ENCODE data around the gene TTLL13.

Gene TTLL13, protein sequence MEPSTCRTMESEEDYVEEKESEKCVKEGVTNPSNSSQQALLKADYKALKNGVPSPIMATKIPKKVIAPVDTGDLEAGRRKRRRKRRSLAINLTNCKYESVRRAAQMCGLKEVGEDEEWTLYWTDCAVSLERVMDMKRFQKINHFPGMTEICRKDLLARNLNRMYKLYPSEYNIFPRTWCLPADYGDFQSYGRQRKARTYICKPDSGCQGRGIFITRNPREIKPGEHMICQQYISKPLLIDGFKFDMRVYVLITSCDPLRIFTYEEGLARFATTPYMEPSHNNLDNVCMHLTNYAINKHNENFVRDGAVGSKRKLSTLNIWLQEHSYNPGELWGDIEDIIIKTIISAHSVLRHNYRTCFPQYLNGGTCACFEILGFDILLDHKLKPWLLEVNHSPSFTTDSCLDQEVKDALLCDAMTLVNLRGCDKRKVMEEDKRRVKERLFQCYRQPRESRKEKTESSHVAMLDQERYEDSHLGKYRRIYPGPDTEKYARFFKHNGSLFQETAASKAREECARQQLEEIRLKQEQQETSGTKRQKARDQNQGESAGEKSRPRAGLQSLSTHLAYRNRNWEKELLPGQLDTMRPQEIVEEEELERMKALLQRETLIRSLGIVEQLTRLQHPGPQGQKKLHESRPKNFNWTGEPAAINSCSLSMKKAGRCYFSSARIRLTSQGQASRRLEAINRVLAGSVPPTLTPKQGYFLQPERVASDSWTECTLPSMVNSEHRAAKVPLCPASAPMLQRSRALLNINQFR

DNA sequence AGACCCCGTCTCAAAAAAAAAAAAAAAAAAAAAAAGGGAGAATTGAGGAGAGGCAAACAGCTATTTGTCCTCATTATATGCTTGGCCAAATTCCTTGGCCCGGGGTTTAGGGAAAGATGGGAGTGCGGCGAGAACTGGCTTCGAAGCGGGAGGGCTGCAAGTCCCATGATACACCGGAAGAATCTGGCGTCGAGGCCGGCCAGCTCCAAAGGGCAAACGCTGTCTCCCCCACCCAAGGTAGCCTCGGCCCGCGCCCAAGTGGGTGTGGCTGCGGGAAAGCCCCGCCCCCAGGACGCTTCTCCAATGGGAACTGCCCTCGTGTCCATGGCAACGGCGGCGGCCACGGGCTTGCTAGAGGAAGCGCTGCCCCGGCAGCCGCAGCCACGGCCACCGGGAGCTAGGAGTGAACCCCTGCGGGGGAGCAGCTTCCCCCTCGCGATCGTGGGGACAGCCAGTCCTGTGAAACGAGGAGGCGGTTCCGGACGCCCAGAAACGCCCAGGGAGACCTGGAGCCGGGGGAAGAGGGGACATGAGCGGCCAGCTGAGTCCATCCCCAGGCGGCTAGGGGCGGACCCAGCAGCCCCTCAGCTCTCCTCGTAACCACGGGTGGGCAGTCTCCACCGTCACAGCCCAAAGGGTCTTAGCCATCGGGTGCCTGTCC, at the start of gene TTLL13:
TTLL13 (plus strand) TSS at position 354 of the 661 bp plus-strand sequence. CDS start 1,075 bp downstream, outside the sequence.
- DNase-seq, result peak; percentile 88

DNA sequence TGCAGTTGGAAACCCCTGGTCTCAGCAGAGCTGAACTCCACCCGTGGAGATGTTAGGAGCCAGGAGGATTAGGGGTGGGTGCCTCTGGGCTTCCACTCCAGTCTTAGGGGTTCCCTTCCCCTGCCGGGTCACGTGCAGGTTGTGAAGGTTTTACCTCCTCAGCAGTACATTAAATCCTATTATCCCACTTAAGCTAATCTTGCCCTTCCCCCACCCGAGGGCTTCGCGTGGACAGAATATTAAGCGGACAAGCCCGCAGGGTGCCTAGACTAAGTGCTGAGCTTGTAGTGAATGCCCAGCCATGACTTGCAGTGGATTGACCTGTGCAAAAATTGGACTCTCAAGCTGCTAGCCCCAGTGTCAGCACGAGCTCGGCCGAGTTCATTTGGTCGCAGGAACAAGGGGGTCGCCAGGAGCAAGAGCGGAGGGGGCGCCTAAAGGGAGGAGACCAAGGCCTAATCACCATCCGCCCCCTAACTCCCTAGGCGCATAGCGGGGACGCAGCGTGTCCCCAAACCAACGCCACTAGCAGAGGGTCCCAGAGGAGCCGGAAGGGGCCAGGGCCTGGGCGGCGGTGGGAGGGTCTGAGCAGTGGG, 48.7 kb upstream of the TTLL13 start:
- DNase-seq, result no peak

DNA sequence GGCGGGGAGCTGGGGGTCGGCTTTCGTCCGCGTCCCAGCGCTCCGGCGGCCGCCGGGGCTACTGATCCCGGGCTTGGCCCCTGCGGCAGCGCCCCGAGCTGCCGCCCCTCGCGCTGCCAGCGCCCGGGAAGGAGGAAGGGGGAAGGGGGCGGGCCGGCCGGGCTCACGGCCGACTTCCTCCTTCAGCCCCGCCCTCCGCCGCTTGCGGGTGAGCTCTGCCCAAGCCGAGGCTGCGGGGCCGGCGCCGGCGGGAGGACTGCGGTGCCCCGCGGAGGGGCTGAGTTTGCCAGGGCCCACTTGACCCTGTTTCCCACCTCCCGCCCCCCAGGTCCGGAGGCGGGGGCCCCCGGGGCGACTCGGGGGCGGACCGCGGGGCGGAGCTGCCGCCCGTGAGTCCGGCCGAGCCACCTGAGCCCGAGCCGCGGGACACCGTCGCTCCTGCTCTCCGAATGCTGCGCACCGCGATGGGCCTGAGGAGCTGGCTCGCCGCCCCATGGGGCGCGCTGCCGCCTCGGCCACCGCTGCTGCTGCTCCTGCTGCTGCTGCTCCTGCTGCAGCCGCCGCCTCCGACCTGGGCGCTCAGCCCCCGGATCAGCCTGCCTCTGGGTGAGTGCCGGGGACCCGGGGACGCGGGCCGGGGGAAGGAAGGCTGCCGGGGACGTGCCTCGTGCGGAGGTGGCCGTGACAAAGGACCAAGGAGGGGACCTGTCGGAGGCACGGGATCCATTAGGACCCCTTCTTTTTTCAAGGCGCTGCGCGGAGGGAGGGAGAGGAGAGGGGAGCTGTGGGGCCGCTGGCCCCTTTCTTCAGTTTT, 48.0 kb upstream of the TTLL13 start, which contains the start of gene SEMA4B:
SEMA4B (plus strand) TSS at position 201 of the 814 bp plus-strand sequence; CDS start at position 450, 249 bp downstream.
- peak; percentile 63 for DNase-seq

DNA sequence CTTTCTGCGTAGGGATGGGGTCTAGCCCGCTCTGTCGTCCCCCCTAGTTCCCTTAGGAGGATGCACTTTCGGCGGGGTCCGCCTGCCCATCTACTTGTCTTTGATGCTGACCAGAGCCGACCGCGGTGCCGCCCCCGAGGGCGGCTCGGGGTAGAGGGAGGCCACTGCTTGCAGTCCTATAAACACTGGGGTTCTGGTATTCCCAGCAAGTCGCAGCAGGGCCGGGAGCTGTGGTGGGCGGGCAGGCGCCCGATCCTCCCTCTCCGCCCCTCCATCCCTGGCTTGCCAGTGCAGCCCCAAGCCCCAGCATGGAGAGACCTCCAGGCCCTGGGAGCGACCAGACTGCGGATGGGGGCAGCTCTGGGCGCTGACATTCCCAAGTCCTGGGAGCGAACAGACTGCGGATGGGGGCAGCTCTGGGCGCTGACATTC, 47.4 kb upstream of the TTLL13 start:
- DNase-seq, result no peak

DNA sequence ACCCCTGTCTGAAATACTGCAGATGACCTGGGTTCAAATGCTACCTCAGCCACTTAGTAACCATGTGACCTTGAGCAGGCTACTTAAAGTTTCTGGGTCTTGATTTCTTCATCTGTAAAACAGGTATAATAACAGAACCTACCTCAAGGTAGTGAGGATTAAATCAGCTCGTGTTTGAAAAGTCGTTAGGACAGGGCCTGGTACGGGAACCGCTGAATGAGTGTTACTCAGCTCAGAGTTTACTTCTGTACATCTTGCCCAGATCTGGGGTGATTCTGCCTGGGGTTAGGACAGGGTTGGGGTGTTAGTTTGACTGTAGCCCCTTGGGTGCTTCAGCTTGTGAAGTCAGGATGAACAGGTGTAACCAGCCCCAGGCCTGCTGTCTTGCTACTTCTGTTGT, 46.4 kb upstream of the TTLL13 start:
- DNase-seq, result no peak

DNA sequence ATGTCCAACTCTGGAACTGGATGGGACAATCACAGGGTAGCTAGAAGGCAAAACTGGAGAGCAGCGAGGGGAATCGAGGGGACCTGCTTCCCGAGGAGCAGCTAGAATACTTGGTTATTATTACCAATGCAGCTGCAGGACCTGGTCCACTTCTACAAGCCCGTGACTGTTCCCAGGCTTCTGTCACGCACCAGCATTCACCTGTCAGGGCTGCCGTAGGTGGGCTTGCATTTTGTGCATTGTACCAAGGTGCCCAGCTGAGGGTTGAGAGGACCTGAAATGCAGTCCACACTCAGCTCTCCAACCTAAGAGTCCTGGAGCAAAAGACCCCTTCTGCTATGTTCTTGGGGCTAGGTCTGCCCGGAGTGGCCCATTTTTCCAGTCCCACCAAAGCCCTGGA, 45.9 kb upstream of the TTLL13 start:
- no peak for DNase-seq

DNA sequence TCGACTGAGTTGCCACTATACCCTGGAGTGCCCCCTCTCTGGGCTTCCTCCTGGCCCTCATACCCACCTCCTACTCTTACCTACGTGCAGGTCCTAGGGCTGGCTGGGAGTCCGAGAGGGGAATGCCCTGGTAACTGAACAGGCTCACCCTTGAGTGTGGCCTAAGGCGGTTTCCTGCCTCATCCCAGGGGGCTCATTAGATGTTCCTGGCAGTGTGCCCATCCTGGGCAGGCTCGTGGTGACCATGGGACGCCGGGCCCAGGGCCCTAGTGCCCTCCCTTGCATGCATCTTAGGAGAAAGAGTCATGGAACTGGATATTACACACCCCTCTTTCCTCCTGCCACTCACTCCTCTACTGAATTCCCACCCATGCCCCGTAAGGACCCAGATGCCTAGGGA, 45.4 kb upstream of the TTLL13 start:
- peak; percentile 50 for DNase-seq

DNA sequence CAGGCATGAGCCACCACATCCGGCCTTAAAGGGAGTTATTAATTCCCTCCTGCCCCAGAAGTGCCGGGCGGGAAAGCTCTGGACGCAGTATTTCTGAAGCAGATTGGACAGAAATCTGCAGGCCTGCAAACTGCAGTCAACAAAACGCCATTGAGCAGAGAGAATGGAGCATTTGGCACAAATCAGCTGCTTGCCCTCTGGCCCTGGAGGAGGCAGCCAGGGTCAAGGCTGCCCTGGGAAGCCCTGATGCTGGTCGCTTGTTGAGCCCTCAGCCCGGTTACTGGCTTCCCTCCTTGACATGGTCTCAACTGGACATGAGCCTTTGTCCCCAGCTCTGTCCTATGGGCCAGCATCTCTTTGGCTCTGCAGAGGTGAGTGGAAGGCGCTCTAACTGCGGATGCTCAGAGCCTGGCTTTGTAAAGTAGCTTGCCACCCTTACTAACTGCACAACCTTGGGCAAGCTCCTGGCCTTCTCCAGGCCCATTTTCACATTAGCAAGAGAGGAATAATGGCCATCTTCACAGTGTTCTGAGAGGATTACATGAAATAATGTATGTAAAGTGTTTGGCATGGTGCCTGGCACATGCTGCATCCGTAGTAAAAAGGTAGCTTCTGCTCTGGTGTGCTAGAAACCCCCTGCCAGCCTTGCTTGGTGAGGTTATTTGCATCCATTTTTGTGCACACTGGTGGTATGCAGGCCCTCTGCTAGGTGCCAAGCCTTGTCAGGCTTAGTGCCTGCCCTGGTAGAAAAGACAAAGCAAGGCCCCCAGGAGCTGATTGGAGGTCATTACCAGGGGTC, 44.1 kb upstream of the TTLL13 start:
- peak; percentile 29 for DNase-seq

DNA sequence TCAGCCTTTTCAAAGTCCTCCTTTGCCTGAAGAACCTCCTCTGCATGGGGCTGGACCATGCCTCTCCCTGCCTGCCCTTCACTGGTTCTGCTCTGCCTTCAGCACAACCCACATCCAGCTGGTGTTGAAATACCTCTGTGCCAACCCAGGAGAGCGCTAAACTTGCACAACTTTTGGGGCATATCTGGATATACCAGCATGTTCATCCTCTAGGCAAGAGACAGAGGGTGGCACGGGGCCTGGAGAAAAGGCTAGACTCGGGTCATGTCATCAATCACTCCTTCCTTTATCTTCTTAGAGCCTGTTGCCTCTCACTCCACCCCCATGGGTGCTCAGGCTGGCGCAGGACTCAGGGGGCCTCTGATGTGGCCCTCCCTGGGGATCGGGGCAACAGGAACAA, 43.5 kb upstream of the TTLL13 start:
- DNase-seq, result no peak

DNA sequence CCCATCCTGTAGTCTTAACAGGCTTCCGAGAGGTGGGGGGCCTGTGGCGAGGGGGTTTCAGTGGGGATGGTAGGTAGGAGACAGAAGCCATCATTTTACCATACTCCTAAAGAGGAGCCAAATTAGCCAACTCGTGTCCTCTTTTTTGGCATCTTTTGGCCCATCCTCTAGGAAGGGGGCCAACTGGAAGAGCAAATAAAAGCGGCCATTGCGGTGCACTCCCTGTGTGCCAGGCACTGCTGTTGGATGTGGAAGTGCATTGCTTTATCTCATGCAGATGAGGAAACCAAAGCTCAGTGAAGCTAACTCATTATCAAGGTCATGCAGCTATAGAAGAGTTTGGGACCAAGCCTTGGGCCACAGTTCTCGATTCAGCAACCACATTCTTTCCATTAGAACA, 42.1 kb upstream of the TTLL13 start:
- no peak for DNase-seq

DNA sequence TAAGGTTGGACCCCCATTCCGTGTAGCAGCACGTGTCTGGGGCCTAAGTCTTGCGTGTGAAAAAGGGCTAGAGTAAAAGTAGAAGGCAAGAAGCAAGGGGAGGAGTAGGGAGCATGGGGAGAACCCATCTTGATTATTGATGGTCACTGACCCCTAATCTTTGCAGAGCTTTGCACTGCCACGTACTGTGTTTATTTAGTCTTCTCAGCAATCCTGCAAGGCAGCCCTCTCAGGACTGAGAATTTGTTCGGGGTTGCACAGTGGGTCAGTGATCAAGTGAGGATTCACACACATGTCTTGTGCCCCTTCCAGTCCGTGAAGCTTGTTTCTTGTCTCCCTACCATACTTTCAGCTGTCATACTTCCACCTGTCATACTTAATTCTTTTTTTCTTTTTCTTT, 41.0 kb upstream of the TTLL13 start:
- no peak for DNase-seq

DNA sequence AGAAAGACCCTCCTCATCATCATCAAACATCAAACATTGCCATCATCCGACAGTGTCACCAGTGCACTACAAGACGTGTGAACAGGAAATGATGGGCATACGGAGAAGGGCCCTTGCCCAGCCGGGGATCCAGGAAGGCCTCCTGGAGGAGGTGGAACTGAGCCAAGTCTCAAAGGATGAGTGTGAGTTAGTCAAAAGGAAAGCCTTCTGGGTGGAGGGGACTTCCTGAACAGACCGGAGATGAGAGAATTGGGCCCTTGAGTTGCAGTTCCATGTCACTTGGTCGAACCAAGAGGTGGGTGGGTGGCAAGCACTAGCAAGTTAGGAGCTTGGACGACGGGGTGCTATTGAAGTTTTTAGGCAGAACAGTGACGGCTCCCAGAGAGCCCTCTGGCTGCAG, 39.8 kb upstream of the TTLL13 start:
- DNase-seq, result no peak

DNA sequence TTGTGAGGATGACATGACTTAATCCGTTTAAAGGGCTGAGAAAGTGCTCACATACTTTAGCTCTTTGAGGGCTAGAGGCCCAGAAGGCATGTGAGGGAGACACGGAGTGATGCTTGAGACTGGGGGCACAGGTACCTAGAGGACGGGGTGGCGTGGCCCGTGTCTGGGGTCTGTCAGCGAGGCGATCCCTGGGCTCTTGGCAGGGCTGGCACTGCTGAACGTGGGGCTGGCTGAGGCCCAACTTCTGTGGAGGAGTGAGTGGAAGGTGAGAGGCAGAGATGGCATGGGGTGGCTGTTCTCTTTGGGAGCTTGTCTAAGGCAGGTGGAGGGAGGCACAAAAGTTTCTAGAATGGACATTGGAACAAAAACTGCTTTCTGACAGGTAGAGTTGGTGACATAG, 38.8 kb upstream of the TTLL13 start:
- DNase-seq, result no peak

DNA sequence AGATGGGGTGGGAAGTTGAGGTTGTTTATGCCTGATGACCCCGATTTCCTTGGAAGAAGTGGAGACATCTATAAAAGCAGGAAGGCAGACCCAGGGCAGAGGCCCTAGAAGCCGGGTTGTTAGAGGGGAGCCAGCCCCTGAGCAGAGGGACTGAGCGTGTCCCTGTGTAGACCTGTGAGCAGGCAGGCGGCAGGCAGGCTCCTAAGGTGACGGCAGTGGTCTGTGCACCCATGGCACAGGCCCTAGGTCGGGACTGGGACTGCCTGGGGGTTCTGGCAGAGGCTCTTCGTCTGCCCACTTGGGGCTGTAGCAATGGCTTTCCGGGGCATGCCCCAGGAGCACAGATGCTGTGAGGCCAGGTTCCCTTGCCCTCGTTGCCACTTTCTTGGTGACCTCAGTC, 38.3 kb upstream of the TTLL13 start:
- DNase-seq, result no peak

DNA sequence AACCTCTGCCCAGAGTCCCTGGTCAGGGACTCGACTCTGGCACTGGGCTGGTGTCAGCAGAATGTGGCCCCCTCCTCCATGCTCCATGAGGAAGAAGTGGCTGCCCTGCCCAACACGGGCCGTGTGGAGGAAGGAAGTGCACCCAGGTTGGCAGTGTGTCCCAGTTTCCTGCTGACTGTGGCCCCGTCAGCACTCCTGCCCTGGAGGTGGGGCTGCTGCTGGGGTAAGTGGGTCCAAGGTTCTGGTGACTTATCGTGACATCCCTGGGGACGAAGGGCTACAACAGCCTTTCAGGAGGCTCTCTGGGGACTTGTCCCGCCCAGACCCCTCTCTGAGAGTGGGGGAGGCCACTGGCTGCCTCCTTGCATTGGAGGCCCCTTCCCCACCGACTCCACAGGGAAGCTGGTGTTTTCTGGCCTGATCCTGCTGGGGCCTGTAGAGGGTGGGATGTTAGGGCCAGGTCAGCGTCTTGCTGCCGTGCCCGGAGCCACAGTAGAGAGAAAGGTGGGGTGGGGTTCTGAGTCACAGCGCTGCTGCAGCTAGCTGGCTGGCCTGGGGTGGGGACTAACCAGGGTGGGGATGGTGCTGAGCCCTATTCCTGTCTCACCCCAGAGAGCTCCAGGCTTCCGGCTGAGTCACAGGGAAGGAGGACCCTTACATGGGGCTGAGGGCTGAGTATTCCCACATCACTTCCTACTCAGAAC, 37.8 kb upstream of the TTLL13 start:
- DNase-seq, result no peak

DNA sequence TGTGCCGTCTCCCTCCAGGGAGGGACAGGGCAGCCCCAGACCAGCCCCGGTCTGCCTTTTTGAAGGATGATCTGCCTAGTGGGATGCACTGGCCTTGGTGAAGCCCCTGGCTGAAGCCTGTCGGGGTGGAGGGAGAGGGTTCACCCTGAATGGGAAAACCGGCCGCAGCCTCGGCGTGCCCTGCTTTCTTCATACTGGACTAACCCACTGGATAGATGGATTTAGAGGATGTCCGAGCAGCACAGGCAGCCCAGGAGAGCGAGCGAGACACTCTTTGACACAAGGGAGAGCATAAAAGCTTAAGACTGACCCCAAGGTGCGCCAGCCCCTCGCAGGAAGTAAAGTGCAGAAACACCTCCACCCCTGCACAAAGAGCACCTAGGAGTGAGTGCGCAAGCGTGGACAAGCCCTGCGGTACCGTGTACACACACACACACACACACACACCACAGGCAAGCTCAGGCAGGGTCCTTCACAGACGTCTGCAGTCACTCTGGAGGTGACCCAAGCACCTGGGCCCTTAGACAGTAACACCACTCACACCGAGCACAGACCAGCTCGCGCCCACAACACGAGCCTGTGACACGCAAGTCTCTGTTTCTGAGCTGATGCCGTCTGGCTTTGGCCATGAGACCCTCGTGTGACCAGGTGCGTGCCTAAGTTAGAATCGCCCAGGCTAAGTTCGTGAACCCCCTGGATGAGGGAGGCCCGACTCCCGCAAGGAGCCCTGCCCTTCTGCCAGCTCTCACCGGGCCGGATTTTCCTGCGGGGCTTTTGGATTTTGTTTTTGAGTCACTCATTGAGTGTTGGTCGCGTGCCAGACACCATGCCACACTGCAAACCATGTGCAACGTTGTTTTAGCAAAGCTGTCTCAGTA, 36.9 kb upstream of the TTLL13 start:
- DNase-seq, result no peak

DNA sequence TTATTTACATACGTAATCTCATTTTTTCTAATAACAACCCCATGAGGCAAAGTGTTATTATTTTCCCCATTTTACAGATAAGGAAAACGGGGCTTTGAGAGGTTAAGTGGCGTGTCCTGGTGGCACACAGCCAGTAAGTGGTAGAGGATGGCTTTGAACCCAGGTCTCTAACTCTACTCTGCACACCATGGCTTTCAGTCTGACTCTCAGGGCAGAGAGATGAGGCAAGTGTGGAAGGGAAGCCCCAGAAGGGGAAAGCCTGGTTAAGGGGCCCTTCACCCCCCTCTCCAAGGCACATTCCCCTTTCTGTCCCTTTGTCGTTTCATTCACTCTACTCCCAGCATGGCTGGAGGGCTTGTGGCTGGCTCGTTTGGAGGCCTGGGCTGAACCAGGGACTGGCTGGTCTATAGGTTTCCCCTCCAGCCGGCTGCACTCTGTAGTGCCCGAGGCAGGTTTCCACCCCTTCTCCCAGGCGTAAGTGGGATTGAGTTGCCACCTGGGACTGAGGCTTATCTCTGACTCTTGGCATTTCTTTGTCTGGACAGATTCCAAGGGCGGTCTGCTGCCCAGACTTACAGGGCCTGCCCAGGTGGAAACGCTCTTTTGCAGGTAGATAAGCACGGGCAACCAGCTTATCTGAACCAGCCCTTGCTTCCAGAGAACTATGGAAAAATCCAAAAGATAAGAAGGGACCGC, 36.1 kb upstream of the TTLL13 start:
- DNase-seq, result peak; percentile 19

DNA sequence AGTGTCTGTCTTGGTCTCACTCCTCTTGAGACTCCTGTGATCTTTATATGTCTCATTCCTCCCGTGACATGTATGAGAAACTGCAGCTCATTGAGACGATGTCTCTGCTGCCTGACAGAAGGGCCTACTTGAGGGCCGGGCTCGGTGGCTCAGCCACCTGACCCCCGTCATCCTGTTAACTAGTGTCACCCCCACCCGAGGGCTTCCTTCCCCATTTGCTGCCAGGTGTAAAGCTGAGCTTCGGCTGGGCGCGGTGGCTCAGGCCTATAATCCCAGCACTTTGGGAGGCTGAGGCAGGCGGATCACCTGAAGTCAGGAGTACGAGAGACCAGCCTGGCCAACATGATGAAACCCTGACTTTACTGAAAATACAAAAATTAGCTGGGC, 35.5 kb upstream of the TTLL13 start:
- no peak for DNase-seq

DNA sequence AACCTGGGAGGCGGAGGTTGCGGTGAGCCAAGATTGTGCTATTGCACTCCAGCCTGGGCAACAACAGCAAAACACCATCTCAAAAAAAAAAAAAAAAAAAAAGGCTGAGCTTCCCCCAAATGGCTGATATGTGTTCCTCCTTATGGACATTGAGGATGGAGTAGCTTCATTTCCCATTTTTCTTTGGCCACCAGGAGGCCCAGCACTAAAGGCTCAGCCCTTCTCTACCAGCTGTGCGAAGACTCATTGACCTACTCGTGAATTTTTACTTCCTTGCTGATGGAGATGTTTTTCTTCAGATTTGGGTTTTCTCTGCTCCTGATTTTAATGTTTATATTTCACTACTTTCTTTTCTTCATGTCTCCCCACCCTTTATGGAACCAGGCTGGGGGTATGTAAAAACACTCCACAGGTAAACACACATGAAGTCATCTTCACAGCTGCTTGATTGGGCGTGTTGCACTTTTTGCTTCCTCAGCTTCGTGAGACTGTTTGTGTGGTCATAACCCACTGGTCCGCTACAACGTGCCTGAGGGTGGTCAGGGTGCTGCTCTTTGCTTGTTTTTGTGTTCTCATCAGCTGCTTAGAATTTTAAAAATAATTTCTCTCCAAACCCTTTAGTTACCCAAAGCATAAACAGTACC, 34.7 kb upstream of the TTLL13 start:
- no peak for DNase-seq
